Measurements from ENCODE around the gene USP10.

Gene USP10

DNA sequence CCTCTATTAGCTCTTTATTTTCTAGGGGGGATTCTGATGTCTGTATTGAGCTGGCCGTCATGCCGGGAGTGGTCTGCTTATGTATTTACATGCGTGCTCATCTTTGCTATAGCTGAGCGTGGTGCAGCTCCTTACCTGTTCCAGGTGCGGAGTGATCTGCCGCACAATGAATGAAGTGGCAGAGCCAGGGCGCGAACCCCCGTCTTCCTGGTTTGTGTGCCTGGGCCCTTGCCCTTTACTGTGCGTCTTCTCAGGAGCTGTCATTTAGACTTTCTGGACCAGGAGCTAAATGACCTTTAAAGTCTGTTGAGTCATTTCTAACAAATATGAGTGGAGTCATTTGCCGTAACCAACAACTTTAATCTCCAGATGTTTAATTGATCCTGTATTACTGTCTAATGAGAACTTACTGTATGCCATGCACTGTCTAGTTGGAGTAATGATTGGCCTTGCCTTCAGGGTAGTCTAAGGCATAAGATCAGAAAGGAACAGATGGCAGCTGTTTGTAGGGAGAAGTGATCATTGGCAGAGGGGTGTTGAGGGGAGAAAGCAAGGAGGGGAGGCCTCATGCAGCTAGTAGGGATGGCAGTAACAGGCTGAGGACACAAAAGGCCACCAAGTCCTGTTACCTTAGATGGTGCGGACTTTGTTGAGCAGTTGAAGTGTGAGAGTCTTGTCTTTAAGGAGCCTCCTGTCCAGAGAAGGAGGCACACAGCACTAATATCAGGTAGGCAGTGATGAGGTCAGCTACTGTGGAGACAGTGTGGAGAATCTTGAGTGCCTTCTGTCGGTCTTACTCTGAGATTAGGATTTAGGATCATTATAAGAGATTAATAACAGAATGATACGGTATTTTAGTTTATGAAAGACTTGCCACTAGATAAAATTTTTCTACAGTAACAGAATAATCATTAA lies 53.9 kb downstream of the USP10 start:
- TF ChIP-seq FOXP2 (optimal IDR thresholded peaks at IDR 0.05; ENCODE audit: borderline replicate concordance, extremely low read depth, extremely low read length, insufficient read depth) = no peak
- TF ChIP-seq, protein P1, sequence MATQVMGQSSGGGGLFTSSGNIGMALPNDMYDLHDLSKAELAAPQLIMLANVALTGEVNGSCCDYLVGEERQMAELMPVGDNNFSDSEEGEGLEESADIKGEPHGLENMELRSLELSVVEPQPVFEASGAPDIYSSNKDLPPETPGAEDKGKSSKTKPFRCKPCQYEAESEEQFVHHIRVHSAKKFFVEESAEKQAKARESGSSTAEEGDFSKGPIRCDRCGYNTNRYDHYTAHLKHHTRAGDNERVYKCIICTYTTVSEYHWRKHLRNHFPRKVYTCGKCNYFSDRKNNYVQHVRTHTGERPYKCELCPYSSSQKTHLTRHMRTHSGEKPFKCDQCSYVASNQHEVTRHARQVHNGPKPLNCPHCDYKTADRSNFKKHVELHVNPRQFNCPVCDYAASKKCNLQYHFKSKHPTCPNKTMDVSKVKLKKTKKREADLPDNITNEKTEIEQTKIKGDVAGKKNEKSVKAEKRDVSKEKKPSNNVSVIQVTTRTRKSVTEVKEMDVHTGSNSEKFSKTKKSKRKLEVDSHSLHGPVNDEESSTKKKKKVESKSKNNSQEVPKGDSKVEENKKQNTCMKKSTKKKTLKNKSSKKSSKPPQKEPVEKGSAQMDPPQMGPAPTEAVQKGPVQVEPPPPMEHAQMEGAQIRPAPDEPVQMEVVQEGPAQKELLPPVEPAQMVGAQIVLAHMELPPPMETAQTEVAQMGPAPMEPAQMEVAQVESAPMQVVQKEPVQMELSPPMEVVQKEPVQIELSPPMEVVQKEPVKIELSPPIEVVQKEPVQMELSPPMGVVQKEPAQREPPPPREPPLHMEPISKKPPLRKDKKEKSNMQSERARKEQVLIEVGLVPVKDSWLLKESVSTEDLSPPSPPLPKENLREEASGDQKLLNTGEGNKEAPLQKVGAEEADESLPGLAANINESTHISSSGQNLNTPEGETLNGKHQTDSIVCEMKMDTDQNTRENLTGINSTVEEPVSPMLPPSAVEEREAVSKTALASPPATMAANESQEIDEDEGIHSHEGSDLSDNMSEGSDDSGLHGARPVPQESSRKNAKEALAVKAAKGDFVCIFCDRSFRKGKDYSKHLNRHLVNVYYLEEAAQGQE (IDR thresholded peaks at IDR 0.05; ENCODE audit: insufficient read depth in 1 of 2, low read depth in 2 of 2, low read length in 2 of 2) = no peak
- TF ChIP-seq SIN3A (IDR thresholded peaks at IDR 0.05; ENCODE audit: borderline replicate concordance, insufficient read depth, low read length) = no peak
- no peak for TF ChIP-seq POLR2AphosphoS5 (IDR thresholded peaks at IDR 0.05; ENCODE audit: low read depth, low read length)
- no peak for TF ChIP-seq TAF1 (IDR thresholded peaks at IDR 0.05; ENCODE audit: borderline replicate concordance, insufficient read depth, low read length)

DNA sequence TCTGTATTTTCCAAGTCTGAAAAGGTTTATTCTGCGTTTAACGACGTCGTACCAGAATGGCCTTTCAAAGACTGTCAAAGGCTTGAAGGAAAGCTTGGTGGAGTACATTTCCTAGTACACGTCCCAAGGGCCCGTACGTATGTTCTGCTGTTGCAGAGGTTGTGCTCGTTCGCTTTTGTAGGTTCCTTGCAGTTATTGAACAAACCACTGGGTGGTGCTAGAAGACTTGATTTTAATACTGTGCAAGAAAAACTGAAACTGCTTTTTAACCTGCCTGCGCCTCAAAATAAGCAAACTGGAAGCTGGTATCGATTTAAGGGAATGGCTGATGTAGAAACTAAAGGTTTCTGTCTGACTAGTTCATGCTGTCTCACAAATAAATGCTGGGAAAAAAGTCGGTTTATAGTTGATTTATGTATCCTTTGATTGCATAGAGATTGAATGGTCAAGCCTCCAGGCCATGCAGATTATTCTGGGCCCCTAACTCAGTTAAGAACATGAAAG lies 54.6 kb downstream of the USP10 start:
- no peak for TF ChIP-seq FOXP2 (optimal IDR thresholded peaks at IDR 0.05; ENCODE audit: borderline replicate concordance, extremely low read depth, extremely low read length, insufficient read depth)
- TF ChIP-seq POLR2AphosphoS5 (IDR thresholded peaks at IDR 0.05; ENCODE audit: low read depth, low read length) = no peak
- TF ChIP-seq TAF1 (IDR thresholded peaks at IDR 0.05; ENCODE audit: borderline replicate concordance, insufficient read depth, low read length) = no peak
- TF ChIP-seq, protein P1 (IDR thresholded peaks at IDR 0.05; ENCODE audit: insufficient read depth in 1 of 2, low read depth in 2 of 2, low read length in 2 of 2) = no peak
- TF ChIP-seq SIN3A (IDR thresholded peaks at IDR 0.05; ENCODE audit: borderline replicate concordance, insufficient read depth, low read length) = no peak

DNA sequence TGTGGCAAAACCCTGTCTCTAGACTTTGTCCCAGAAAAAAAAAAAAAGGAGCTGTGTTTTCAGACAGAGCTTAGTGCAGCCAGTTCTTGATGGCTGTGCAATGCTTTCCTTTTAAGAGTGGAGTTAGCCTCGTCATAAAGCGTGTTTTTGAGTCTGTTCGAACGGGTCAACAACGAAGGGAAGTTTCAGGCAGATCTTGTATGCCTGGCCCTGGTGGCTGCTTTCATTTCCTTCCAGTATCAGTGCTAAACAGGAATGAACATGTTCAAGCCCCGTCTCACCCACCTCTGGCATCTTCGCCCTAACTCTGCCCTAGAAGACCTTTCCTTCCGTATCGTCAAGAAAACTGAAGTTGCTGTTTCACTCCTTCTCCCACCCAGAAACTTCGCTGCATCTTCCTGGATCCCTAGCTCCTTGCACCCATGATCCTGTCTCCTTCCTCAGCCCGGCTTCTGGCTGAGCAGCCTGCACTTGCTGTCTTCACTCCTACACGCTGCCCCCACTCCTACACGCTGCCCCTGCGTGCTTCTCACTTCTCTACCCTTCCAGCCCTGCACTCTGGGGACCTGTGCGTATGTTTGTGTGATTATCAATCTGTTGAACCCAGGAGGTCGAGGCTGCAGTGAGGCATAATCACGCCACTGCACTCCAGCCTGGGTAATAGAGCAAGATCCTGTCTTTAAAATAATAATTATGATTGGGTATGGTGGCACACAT lies 55.3 kb downstream of the USP10 start:
- no peak for TF ChIP-seq SIN3A (IDR thresholded peaks at IDR 0.05; ENCODE audit: borderline replicate concordance, insufficient read depth, low read length)
- TF ChIP-seq, protein P1 (IDR thresholded peaks at IDR 0.05; ENCODE audit: insufficient read depth in 1 of 2, low read depth in 2 of 2, low read length in 2 of 2) = no peak
- TF ChIP-seq TAF1 (IDR thresholded peaks at IDR 0.05; ENCODE audit: borderline replicate concordance, insufficient read depth, low read length) = no peak
- TF ChIP-seq FOXP2 (optimal IDR thresholded peaks at IDR 0.05; ENCODE audit: borderline replicate concordance, extremely low read depth, extremely low read length, insufficient read depth) = no peak
- TF ChIP-seq POLR2AphosphoS5 (IDR thresholded peaks at IDR 0.05; ENCODE audit: low read depth, low read length) = no peak

DNA sequence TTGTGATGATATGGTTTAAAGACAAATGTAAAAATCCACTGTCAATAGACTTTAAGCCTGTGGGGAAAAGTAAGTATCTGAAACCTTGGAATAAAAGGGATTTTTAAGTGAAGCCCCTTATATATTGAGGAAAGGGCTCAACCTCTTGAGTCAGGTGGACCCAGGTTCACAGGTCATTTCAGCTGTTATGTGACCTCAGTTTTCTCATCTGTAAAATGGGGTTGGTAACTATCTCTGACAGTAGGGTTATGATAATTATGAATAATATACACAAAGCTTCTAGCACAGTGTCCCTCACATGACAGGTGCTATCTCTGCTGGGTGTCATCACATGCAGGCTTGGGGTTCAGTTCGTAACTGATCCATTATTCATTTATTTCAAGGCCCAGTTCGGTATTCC lies 57.0 kb downstream of the USP10 start:
- TF ChIP-seq, protein P1 (IDR thresholded peaks at IDR 0.05; ENCODE audit: insufficient read depth in 1 of 2, low read depth in 2 of 2, low read length in 2 of 2) = no peak
- TF ChIP-seq SIN3A (IDR thresholded peaks at IDR 0.05; ENCODE audit: borderline replicate concordance, insufficient read depth, low read length) = no peak

All from PFSK-1 (cell line).